B cell (primary cell): ENCODE measurements around the gene ALPK3. TPM values are rescaled to one million over a fixed set of nuclear protein-coding genes. Genes with fewer than 3 reads are reported as not detected.

Source experiments
- ATAC-seq: fragments of 200-7000 bp; cut with Tn5 transposase; one replicate; pipeline ENCODE4 v1.10.0; 2021; ENCODE audit warnings: low read depth, mild to moderate bottlenecking, moderate number of reproducible peaks, moderate library complexity
- CTCF ChIA-PET: fragments of 350-600 bp; sonication (Branson Sonifier 250); formaldehyde crosslinking; loops from one replicate; lab custom pipeline; 2021; ENCODE audit warnings: antibody characterized with exemption, inconsistent platforms; lab: Charles Lee
- POLR2A ChIA-PET: fragments of 350-600 bp; sonication (Branson Sonifier 250); formaldehyde crosslinking; loops from one replicate; lab custom pipeline; 2021; ENCODE audit warnings: antibody characterized with exemption; lab: Charles Lee
- DNase-seq: peaks from one replicate; pipeline ENCODE4 v3.0.0; 2013
- H2AFZ ChIP-seq: 2 replicates; pipeline ENCODE4 v1.6.1; 2012; ENCODE audit warnings: mild to moderate bottlenecking, low read depth, low read length; ENCODE audit not compliant: insufficient read depth, poor library complexity, severe bottlenecking
- H3K27ac ChIP-seq, 2 donors: 1 replicate in 1 of 2; 2 replicates in 1 of 2; pipeline ENCODE4 v1.5.1; 2012 to 2013; ENCODE audit warnings: low read length in 2 of 2, mild to moderate bottlenecking in 2 of 2, moderate library complexity in 1 of 2
- H3K27me3 ChIP-seq, 4 experiments: fragments of 200-600 bp in 1 of 4; sonication (generic) in 1 of 4; replicated peaks in 1 of 4; 1 replicate in 2 of 4; 2 replicates in 2 of 4; pipeline versions ENCODE4 v1.6.1 to v1.7.0; 2013 to 2016; ENCODE audit warnings: low read length in 3 of 4, mild to moderate bottlenecking in 2 of 4, mixed read lengths in 1 of 4, moderate library complexity in 1 of 4; ENCODE audit not compliant: insufficient read depth in 4 of 4, control insufficient read depth in 3 of 4; ENCODE audit errors: control extremely low read depth in 1 of 4
- H3K36me3 ChIP-seq, 2 experiments: replicated peaks in 1 of 2; 1 replicate in 1 of 2; 2 replicates in 1 of 2; pipeline versions ENCODE4 v1.6.1 to v1.7.1; 2013; ENCODE audit warnings: low read length in 1 of 2; ENCODE audit not compliant: insufficient read depth in 2 of 2, control insufficient read depth in 1 of 2; ENCODE audit errors: control extremely low read depth in 1 of 2, extremely low read depth in 1 of 2
- H3K4me1 ChIP-seq, 2 donors: fragments of 200-600 bp in 1 of 2; sonication (generic) in 1 of 2; 1 replicate in 1 of 2; 2 replicates in 1 of 2; pipeline versions ENCODE4 v1.5.1 to v1.6.1; 2013 to 2017; ENCODE audit warnings: low read length in 2 of 2; ENCODE audit not compliant: control insufficient read depth in 2 of 2, insufficient read depth in 2 of 2
- H3K4me2 ChIP-seq: replicated peaks from 2 replicates; pipeline ENCODE3; 2012; ENCODE audit warnings: mild to moderate bottlenecking, low read depth, low read length; ENCODE audit not compliant: poor library complexity, severe bottlenecking
- H3K4me3 ChIP-seq, 5 experiments: fragments of 200-600 bp in 1 of 5; sonication (generic) in 1 of 5; 1 replicate in 3 of 5; 2 replicates in 2 of 5; pipeline versions ENCODE4 v1.5.1 to v1.7.0; 2011 to 2016; ENCODE audit warnings: low read length in 4 of 5, mild to moderate bottlenecking in 4 of 5, low read depth in 2 of 5, control low read depth in 1 of 5, moderate library complexity in 1 of 5; ENCODE audit not compliant: insufficient read depth in 1 of 5; ENCODE audit errors: control extremely low read depth in 1 of 5, extremely low read depth in 1 of 5
- H3K79me2 ChIP-seq: fragments of 200-600 bp; sonication (generic); one replicate; pipeline ENCODE4 v1.6.0; 2016; ENCODE audit warnings: low read length; ENCODE audit not compliant: control insufficient read depth, insufficient read depth
- H3K9ac ChIP-seq: fragments of 200-600 bp; sonication (generic); 2 replicates; pipeline ENCODE4 v1.6.1; 2017; ENCODE audit warnings: mild to moderate bottlenecking, low read length, moderate library complexity
- H3K9me3 ChIP-seq, 3 donors: one replicate each; pipeline versions ENCODE4 v1.6.1 to v1.7.1; 2013; ENCODE audit warnings: low read length in 2 of 3; ENCODE audit not compliant: control insufficient read depth in 2 of 3, insufficient read depth in 1 of 3; ENCODE audit errors: control extremely low read depth in 1 of 3
- H4K20me1 ChIP-seq: 2 replicates; pipeline ENCODE4 v1.6.0; 2012; ENCODE audit warnings: mild to moderate bottlenecking, low read length; ENCODE audit not compliant: insufficient read depth, control insufficient read depth, poor library complexity, severe bottlenecking
- H3K27ac Mint-ChIP-seq: one replicate; pipeline ENCODE4 v1.8.0; 2021; ENCODE audit warnings: mixed read lengths
- H3K27me3 Mint-ChIP-seq: one replicate; pipeline ENCODE4 v1.8.0; 2021; ENCODE audit warnings: mixed read lengths
- H3K4me1 Mint-ChIP-seq: one replicate; pipeline ENCODE4 v1.8.0; 2021; ENCODE audit warnings: mixed read lengths
- H3K4me3 Mint-ChIP-seq: one replicate; pipeline ENCODE4 v1.8.0; 2021; ENCODE audit warnings: mixed read lengths
- H3K9me3 Mint-ChIP-seq: one replicate; pipeline ENCODE4 v1.8.0; 2022; ENCODE audit warnings: mixed read lengths; ENCODE audit not compliant: insufficient read depth
- CTCF ChIP-seq: fragments of 200-600 bp; IDR thresholded peaks from one replicate; pipeline ENCODE4 v1.8.0; 2022; ENCODE audit warnings: antibody characterized with exemption, mild to moderate bottlenecking
- EZH2 ChIP-seq: IDR thresholded peaks from 2 replicates; pipeline ENCODE4 v1.6.1; 2012; ENCODE audit warnings: borderline replicate concordance, low read depth, mild to moderate bottlenecking, moderate library complexity, low read length; ENCODE audit not compliant: insufficient read depth, poor library complexity, severe bottlenecking
- WGBS: methylation state at CpG from one replicate; pipeline ENCODE4 v1.1.5; 2013; ENCODE audit warnings: missing lambda C conversion rate; ENCODE audit not compliant: insufficient coverage; 5-methylcytosine and 5-hydroxymethylcytosine counted together
- intact Hi-C: fragments of 100-400 bp; cut with micrococcal nuclease; formaldehyde crosslinking; loops from one replicate; pipeline ENCODE4 v1.10.0; 2022
- polyA plus RNA-seq: library from polyadenylated mRNA; depleted of rRNA; stranded (reverse); fragments of >200 nt; gene quantifications from 2 replicates; pipeline ENCODE4 v1.2.3, GENCODE V29; 2012
- total RNA-seq, 2 donors: library from RNA; stranded (reverse); fragments of 120-200 nt in 1 of 2; gene quantifications; 1 replicate in 1 of 2; 2 replicates in 1 of 2; pipeline versions ENCODE4 v1.2.3 to v1.2.4, GENCODE V29; 2013 to 2022

ALPK3 gene
- total and polyA plus RNA-seq, 2 donors (not counting 1 experiment from before 2014, with no cell fraction given): 0.07 to 0.15 TPM

- ATAC-seq: no peak
- Mint-ChIP-seq H3K27ac (no peak overlapping the region), H3K27me3 (no peaks in the 10 kb centered on the region), H3K9me3 (no peaks in the 10 kb centered on the region), H3K4me3 (no peak overlapping the region), H3K4me1 (no peaks in the 10 kb centered on the region)
- Histone ChIP-seq H3K36me3 (peaks cover 4 to 84% of the 10 kb centered on the region in 2 experiments), H3K4me3 (no peak overlapping the region), H4K20me1 (peaks cover 34% of the 10 kb centered on the region), H3K4me1 (no peaks in the 10 kb centered on the region), H2AFZ (no peak overlapping the region), H3K79me2 (no peaks in the 10 kb centered on the region), H3K4me2 (no peak overlapping the region), H3K9me3 (no peaks in the 10 kb centered on the region), H3K9ac (no peak overlapping the region), H3K27me3 (no peaks in the 10 kb centered on the region), H3K27ac (no peak overlapping the region)
- intact Hi-C loops: no loop called here
- ChIA-PET CTCF (interaction anchor here (0.5 kb wide), 1 partner anchor 64 kb away, joined by 3 read pairs; no protein-coding TSS in a partner anchor), POLR2A (no interaction called here)
- DNase-seq: no peak
- 95% methylated on average over 10 of the region's 10 CpGs for WGBS
- TF ChIP-seq CTCF (no peak), EZH2 (no peak)
Measured at GRCh38 chr15:84799511-84800187, 17.5 kb upstream of the ALPK3 start.

GRCh38 chr15:84800365-84800806 lies 16.8 kb upstream of the ALPK3 start:
- H4K20me1 ChIP-seq: peaks cover 33% of the 10 kb centered on the region

More at GRCh38 chr15:84800365-84800806, 16.8 kb upstream of the ALPK3 start:
- Histone ChIP-seq H3K9me3 (no peaks in the 10 kb centered on the region), H3K9ac (no peak overlapping the region), H3K36me3 (peaks cover 4 to 86% of the 10 kb centered on the region in 2 experiments), H3K27ac (no peak overlapping the region), H2AFZ (no peak overlapping the region), H3K27me3 (no peaks in the 10 kb centered on the region), H3K4me3 (no peak overlapping the region), H3K4me2 (no peak overlapping the region), H3K4me1 (no peaks in the 10 kb centered on the region), H3K79me2 (no peaks in the 10 kb centered on the region)
- no CpG with 5 or more reads among the region's 3 CpGs for WGBS
- Mint-ChIP-seq H3K4me1 (no peaks in the 10 kb centered on the region), H3K27me3 (no peaks in the 10 kb centered on the region), H3K9me3 (no peaks in the 10 kb centered on the region), H3K4me3 (no peak overlapping the region), H3K27ac (no peak overlapping the region)
- DNase-seq (no peak), ATAC-seq (no peak)
- intact Hi-C loops: no loop called here
- ChIA-PET POLR2A (no interaction called here), CTCF (interaction anchor here (0.5 to 0.6 kb wide), 2 partner anchors 64 to 158 kb away, joined by 3 read pairs; no protein-coding TSS in a partner anchor)
- no peak for TF ChIP-seq EZH2
- TF ChIP-seq CTCF: no peak
